ENCODE data around the gene LHFPL3. TPM values are rescaled to one million over a fixed set of nuclear protein-coding genes. Genes with fewer than 3 reads are reported as not detected.

The LHFPL3 gene
- polyA plus RNA-seq, 1 of the 3 experiments (the other 2 are of a cell fraction), result not detected

DNA sequence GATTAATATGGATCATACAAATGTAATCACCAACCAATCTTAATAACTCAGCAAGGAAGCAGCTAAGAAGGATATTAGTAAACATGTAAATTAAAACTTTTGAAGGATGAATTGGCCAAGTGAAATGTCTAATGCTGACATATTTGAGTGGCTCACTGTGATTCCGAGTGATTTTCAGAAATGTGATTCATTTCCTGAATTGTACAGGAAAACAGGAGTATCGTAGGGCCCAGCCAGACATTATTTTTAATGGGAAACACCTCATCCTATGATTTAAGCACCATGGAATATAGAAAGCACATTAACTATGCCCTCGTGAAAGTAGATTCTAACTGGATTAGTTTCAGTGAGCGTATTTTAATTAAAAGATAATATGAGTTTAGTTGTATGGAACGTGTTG lies 82.3 kb downstream of the LHFPL3 start (continued):
- TF ChIP-seq, protein P1, sequence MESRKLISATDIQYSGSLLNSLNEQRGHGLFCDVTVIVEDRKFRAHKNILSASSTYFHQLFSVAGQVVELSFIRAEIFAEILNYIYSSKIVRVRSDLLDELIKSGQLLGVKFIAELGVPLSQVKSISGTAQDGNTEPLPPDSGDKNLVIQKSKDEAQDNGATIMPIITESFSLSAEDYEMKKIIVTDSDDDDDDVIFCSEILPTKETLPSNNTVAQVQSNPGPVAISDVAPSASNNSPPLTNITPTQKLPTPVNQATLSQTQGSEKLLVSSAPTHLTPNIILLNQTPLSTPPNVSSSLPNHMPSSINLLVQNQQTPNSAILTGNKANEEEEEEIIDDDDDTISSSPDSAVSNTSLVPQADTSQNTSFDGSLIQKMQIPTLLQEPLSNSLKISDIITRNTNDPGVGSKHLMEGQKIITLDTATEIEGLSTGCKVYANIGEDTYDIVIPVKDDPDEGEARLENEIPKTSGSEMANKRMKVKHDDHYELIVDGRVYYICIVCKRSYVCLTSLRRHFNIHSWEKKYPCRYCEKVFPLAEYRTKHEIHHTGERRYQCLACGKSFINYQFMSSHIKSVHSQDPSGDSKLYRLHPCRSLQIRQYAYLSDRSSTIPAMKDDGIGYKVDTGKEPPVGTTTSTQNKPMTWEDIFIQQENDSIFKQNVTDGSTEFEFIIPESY (IDR thresholded peaks at IDR 0.05; ENCODE audit: borderline replicate concordance, low read depth), result no peak
- TF ChIP-seq CHD2 (IDR thresholded peaks at IDR 0.05; ENCODE audit: low read length, partially characterized antibody) (no peak), SIN3A (IDR thresholded peaks at IDR 0.05; ENCODE audit: borderline replicate concordance, low read depth, low read length) (no peak), ELF1 (IDR thresholded peaks at IDR 0.05) (no peak), EZH2phosphoT487 (IDR thresholded peaks at IDR 0.05; ENCODE audit: borderline replicate concordance, low read depth) (no peak), YY1 (IDR thresholded peaks at IDR 0.05; ENCODE audit: low read depth) (no peak)
- TF ChIP-seq, protein P2, sequence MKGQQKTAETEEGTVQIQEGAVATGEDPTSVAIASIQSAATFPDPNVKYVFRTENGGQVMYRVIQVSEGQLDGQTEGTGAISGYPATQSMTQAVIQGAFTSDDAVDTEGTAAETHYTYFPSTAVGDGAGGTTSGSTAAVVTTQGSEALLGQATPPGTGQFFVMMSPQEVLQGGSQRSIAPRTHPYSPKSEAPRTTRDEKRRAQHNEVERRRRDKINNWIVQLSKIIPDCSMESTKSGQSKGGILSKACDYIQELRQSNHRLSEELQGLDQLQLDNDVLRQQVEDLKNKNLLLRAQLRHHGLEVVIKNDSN (IDR thresholded peaks at IDR 0.05; ENCODE audit: borderline replicate concordance, low read depth), result no peak

DNA sequence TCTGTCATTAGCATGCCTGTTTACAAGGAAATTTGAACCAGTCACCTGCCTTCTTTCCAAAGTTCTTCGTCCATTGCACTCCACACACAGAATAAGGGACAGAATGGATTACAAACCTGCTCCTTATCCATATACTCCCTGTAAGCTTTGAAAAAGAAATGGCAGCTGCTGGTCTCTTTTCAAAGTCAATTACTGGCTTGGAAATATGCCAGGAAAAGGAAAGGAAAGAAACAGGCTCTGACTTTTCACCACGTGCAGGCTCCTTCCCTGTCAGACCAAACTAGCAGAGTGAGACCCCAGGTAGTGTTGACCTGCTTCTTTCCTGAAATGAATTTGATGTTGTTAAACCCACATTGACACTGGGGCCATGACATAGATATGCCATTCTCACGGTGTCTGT lies 84.5 kb downstream of the LHFPL3 start:
- no peak overlapping the region for H2AFZ ChIP-seq (ENCODE audit: low read depth)
- no peak for DNase-seq
- H3K9ac ChIP-seq, result no peak overlapping the region
- no peaks in the 10 kb centered on the region for H3K9me3 ChIP-seq
- TF ChIP-seq GATA2 (CRISPR knock-in tag; IDR thresholded peaks at IDR 0.05) (no peak), RCOR1 (IDR thresholded peaks at IDR 0.05; ENCODE audit: low read length) (no peak), POLR2AphosphoS5 (IDR thresholded peaks at IDR 0.05; ENCODE audit: low read depth, low read length) (no peak), RAD21 (IDR thresholded peaks at IDR 0.05; ENCODE audit: low read length) (no peak), GABPA (IDR thresholded peaks at IDR 0.05; ENCODE audit: low read depth) (no peak), TEAD4 (IDR thresholded peaks at IDR 0.05; ENCODE audit: borderline replicate concordance, insufficient read depth) (no peak), RXRA (IDR thresholded peaks at IDR 0.05; ENCODE audit: borderline replicate concordance, low read depth) (no peak), TCF12 (IDR thresholded peaks at IDR 0.05) (no peak), FOSL2 (IDR thresholded peaks at IDR 0.05; ENCODE audit: borderline replicate concordance, low read depth) (no peak), YY1 (IDR thresholded peaks at IDR 0.05; ENCODE audit: low read depth) (no peak), FOXJ3 (CRISPR knock-in tag; IDR thresholded peaks at IDR 0.05) (no peak), SIN3A (IDR thresholded peaks at IDR 0.05; ENCODE audit: borderline replicate concordance, low read depth, low read length) (no peak), EP300 (IDR thresholded peaks at IDR 0.05; ENCODE audit: borderline replicate concordance in 1 of 2, low read depth in 1 of 2, low read length in 1 of 2) (no peak)
- TF ChIP-seq, protein P3, sequence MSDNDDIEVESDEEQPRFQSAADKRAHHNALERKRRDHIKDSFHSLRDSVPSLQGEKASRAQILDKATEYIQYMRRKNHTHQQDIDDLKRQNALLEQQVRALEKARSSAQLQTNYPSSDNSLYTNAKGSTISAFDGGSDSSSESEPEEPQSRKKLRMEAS (IDR thresholded peaks at IDR 0.05; ENCODE audit: low read depth), result no peak
- TF ChIP-seq, protein P4, sequence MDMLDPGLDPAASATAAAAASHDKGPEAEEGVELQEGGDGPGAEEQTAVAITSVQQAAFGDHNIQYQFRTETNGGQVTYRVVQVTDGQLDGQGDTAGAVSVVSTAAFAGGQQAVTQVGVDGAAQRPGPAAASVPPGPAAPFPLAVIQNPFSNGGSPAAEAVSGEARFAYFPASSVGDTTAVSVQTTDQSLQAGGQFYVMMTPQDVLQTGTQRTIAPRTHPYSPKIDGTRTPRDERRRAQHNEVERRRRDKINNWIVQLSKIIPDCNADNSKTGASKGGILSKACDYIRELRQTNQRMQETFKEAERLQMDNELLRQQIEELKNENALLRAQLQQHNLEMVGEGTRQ (IDR thresholded peaks at IDR 0.05; ENCODE audit: borderline replicate concordance, low read depth, low read length), result no peak
- no peaks in the 10 kb centered on the region for H3F3A ChIP-seq (replicated peaks; ENCODE audit: insufficient read depth)
- H3K79me2 ChIP-seq (ENCODE audit: insufficient read depth), result no peaks in the 10 kb centered on the region
- no peaks in the 10 kb centered on the region for H4K20me1 ChIP-seq (ENCODE audit: insufficient read depth)
- H3K27ac ChIP-seq (ENCODE audit: low read depth in 2 of 2, low read length in 1 of 2), result no peak overlapping the region
- H3K4me2 ChIP-seq, result no peak overlapping the region
- POLR2A ChIA-PET, result no interaction called here
- H3K4me3 ChIP-seq (ENCODE audit: low read depth in 2 of 2, low read length in 1 of 2), result no peak overlapping the region
- H3K27me3 ChIP-seq (ENCODE audit: insufficient read depth), result 0 out of 2 replicates have a peak, but pooled peaks cover 5% of the 10 kb centered on the region
- CTCF ChIA-PET, result interaction anchor here (1.3 to 2.0 kb wide), 2 partner anchors 13 kb away, joined by 4 to 8 read pairs; no protein-coding TSS in a partner anchor
- no peaks in the 10 kb centered on the region for H3K4me1 ChIP-seq (ENCODE audit: control insufficient read depth in 1 of 2, insufficient read depth in 2 of 2, low read depth in 1 of 2, low read length in 1 of 2)
- 1% methylated on average over 3 of the region's 3 CpGs for WGBS (ENCODE audit: low lambda C conversion rate)
- H3K36me3 ChIP-seq (replicated peaks in 1 of 2; ENCODE audit: control insufficient read depth in 1 of 2, insufficient read depth in 2 of 2, low read length in 1 of 2), result no peaks in the 10 kb centered on the region
- H3K9me2 ChIP-seq, result no peaks in the 10 kb centered on the region

Measured in SK-N-SH (cell line).